GM18502 (cell line): ENCODE data around the gene S1PR2.
"Not testable (repeated sequence)": the region's sequence is repeated elsewhere in the genome, so short reads cannot be mapped to it uniquely, and the experiment has no call there.

Source experiments
- ATAC-seq: cut with Tn5 transposase; IDR thresholded peaks from one replicate; pipeline ENCODE4 v1.9.1; 2021; ENCODE audit warnings: mild to moderate bottlenecking; ENCODE audit not compliant: unreplicated experiment, poor library complexity

S1PR2 gene

DNA sequence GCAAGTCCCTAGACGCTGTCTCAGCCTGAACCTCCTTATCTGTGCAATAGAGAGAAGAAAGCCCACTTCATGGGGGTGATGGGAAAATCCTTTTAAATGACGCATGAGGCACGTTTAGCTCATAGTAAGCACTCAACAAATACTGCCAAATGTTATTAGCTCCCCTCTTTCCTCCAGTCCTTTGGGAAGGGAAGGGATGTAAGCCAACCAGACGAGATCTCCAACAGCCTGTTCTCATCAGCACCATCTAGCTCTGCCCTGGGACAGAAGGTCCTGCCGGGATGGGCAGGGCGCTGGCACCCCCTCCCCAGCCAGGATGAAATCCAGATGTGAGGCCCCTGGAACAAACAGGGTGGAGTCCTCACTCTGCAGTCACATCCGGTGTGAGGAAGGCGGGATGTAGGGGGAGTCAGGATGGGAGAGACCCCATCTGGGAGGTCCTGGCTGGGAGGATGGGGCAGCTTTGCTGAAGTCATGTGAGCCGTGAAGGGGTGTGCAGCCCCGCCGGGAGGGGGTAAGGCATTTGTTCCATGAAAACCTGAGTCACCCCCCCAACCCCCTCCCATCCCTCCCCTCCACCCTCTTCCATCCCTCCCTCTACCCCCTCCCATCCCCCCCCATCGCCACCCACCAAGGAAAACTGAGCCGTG, 4.6 kb downstream of the S1PR2 start:
- no peak for ATAC-seq

DNA sequence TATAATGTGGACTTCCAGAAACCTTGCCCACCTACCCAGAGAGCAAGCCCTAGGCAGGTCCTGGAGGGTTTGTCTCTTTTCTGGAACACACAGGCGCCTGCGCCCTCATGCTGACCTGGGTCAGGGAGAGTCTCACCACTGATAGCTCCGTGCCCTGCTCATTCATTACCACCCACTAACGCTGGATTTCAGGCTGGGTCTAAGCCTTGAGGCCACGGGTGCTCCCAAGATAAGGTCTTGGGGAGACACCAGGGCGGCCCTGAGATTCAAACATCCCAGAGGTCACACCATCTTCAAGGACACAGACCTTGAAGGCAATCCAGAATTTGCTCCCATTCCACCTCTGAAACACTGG, 5.1 kb downstream of the S1PR2 start:
- no peak for ATAC-seq

DNA sequence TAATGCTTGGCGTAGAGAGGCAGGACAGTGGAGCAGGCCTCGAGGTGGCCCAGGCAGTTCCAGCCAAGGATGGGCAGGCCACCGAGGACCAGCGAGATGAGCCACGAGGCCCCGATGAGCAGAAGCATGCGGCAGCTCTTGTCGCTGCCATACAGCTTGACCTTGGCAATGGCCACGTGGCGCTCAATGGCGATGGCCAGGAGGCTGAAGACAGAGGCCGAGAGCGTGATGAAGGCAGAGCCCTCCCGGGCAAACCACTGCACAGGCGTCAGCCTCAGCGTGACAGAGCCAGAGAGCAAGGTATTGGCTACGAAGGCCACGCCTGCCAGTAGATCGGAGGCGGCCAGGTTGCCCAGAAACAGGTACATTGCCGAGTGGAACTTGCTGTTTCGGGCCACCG, 6.8 kb downstream of the S1PR2 start:
- no peak for ATAC-seq

DNA sequence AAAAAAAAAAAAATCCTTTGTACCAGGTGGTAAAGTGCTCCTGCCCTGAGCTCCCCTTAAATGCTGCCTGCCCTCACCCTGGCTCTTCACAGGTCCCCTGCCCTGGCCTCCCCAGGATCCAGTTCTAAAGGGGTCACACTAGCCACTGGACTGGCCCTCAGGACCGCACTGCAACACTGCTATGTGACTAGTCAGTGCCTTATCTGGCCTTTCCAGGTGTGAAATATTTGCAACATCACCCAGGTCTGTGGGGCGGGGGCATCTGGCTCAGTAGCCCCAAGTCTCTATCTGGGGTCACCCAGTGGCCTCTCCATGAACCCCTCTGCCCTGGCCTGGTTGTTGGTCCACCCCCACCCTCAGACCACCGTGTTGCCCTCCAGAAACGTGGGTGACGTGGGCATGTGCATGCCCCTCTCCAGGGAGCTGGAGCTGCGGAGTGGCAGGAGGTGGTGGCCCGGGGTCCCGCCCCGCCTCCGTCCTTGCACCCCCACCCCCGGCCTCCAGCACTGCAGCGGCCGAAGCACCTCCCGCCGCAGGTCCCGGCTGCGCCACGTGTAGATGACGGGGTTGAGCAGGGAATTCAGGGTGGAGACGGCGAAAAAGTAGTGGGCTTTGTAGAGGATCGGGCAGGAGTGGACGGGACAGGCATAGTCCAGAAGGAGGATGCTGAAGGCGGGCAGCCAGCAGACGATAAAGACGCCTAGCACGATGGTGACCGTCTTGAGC, 7.5 kb downstream of the S1PR2 start:
- ATAC-seq, result no peak

DNA sequence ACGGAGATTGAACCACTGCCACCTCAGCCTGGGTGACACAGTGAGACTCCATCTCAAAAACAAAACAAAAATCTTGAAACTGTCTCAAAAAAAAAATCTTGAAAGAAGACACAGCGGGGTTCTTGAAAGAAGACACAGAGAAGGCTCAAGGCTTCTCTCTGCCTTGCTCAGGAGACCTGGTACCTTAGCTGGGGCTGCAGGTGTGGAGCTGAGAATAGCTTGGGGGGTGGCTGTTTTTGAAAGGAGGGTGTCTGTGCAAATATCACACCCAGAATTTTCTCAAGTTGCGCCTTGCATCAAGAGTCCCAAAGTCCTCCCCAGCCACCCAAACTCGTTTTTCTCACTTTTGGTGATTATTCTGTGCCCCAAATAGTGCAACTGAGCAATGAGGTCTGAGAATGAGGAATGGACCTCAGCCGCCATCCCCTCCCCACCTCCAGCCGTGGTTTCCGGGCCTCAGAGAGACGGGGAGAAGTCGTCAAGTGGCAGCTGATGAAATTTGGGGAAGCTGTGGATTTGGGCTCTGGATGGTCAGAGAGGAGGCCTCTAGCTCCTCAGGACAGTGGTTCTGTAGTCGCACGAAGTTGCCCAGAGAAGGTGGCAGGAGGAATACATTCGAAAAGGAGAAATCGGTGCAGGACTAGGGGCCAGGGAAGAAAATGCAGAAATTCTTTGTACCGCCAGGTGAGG, 8.8 kb downstream of the S1PR2 start:
- ATAC-seq, result no peak

DNA sequence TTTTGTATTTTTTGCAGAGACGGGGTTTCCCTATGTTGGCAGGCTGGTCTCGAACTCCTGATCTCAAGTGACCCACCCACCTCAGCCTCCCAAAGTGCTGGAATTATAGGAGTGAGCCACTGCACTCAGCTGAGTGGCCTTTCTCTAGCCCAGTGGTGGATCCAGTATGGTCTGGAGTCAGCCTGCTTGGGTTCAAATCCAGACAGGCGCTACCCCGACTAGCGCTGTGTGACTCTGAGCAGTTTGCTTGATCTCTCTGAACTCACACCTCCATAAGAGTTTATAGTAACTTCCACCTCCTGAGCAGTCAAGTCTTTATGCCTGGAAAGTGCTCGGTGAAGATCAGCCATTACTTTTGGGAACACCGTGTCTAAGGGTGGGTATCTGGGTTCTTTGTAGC, 10.4 kb downstream of the S1PR2 start:
- no peak for ATAC-seq

DNA sequence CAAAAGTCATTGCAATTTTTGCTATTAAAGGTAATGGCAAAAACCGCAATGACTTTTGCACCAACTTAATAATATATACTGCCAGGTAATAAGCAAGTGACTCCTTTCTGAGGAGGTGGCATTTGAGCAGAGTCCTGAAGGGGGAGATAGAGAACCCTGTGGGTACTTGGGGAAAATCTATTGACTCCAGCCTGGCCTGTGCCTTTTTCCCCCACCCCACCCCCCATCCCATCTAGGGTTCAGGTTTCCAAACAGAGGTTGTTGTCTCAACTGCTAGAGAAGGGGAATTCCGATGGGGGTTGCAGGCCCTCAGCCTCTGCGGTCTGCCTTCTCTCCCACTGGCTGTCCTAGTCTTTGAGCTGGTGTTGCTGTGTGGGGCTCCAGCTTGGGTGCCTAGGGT, 11.5 kb downstream of the S1PR2 start:
- peak; percentile 71 for ATAC-seq

DNA sequence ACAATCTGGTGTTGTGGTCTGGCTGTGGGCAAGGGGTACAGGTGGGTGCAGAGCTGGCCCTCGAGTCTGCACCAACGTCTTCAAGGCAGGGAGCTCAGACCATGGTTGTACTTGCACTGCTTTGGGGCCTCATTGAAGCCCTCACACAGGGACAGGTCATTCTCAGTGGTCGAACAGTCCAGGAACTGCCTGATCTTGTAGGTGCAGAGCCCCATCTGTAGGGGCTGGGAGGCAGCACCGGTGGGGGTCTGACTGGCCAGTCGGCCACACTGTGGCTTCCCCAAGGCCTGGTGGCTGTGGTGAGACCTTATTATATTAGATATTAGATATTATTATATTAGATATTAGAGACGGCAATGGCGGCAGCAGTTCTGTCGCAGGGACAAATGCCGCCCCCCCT, 14.0 kb downstream of the S1PR2 start:
- no peak for ATAC-seq

DNA sequence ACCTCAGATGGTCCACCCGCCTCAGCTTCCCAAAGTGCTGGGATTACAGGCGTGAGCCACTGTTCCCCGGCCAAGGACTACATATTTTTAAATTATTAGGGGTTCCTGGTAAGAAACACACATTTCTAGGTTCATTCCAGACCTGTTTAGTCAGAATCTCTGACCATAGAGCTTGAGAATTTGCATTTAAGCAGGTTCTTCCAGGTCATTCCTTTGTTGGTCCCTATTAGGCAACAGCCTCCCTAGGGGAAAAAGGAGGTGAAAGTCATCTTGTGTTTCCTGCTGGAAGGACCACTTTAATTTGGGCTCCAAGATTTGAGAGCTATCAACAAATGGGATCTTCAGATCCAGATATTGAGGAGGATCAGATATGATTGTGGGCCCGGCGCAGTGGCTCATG, 16.3 kb downstream of the S1PR2 start:
- no peak for ATAC-seq

DNA sequence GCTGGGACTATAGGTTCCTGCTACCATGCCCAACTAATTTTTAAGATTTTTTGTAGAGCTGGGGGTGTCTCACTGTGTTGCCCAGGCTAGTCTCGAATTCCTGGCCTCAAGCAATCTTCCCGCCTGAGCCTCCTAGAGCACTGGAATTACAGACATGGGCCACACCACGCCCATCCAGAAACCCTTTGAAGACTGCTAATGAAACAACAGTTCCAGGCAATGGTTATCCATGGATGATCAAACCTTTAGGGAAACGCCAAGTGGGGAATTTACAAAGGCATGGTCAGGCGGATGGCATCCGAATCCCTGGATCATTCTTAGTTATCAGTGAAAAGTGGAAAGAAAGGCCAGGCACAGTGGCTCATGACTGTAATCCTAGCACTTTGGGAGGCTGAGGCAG, 19.4 kb downstream of the S1PR2 start:
- ATAC-seq, result no peak

DNA sequence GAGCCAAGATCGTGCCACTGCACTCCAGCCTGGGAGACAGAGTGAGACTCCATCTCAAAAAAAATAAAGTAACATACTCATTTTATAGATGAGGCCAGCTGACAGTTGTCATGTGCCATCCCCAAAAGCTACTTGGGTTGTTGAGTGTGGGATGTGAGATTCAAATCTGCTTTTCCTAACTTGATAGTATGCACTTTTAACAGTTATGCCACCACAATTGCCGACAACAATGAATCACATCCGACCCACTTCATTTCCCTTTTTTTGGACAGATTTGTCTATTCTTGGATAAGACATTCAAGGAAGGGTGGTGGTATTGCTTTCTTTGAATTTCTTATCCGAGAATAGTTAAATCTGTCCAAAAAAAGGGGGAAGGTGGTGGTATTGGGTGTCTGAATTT, 20.1 kb downstream of the S1PR2 start:
- ATAC-seq, result no peak

DNA sequence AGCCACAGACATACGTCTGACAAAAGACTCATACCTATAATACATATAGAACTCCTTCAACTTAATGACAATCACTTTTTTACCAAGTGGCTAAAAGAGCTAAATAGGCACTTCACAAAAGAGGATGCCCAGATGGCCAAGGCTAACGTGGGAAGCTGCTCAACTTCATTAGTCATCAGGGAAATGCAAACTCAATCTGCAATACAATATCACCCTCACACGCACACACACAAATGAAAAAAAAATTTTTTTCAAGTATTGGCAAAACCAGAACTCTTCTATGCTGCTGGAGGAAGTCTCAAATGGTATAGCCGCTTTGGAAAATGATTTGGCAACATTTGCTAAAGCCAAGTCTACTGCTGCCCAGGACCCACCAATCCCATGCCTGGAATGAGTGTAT, 21.8 kb downstream of the S1PR2 start:
- ATAC-seq, result no peak

DNA sequence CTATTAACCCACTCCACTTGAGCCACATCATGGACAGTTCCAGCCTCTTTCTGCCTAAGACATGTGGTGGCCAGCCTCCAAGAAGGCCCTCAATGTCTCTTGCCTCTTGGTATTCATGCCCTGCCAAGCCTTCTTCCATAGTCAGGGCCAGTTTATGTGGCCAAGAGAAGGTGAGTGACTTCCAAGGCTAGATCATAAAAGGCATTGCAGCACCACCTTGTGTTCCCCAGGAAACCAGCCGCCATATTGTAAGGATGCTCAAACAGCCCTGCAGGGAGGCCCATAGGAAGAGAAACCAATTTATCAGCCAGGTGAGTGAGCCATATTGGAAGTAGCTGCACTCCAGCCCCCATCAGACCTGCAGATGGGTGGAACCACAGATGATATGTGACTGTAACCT, 24.1 kb downstream of the S1PR2 start:
- no peak for ATAC-seq

DNA sequence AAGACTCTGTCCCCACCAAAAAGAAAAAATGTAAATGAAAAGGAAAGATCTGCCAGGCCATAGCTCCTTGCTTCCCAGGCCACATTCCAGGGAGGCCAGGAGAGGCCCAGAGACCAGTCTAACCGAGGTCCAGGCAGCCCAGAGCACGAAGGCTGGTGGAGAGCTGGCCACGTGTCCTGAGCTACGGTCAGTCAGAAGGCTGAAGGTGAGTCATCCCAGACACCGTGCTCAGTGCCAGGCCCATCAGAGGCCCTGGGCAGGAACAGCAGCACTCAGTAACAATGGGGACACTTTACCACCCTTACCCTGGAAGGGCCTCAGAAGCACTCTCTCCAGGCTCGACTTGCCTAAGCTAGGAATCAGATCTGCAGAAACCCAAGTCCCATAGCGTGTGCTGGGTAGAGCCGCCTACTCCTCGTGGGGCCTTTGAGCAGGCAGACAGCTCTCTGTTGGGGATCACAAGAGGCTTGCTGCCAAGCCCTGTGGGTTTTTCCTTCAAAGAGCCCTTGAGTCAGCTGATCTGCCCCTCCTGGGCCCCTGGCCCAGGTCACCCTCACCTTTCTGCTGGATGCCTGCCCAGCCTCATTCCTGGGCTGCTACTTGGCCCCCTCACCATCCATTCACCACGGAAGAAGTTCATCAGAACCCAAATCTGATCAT, 24.8 kb downstream of the S1PR2 start:
- ATAC-seq, result no peak

DNA sequence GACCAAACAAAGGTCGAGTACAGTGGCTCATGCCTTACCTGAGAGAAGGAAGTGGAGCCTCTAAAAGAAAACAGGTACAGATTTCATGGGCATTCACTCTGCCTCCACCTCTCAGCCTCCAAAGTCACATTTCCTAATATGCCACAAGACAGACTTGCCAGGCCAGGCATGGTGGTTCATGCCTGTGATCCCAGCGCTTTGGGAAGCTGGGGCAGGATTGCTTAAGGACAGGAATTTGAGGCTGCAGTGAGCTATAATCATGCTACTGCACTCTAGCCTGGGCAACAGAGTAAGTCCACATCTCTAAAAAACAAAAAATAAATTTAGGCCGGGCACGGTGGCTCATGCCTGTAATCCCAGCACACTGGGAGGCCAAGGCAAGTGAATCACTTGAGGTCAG, 25.5 kb downstream of the S1PR2 start:
- ATAC-seq, result no peak

DNA sequence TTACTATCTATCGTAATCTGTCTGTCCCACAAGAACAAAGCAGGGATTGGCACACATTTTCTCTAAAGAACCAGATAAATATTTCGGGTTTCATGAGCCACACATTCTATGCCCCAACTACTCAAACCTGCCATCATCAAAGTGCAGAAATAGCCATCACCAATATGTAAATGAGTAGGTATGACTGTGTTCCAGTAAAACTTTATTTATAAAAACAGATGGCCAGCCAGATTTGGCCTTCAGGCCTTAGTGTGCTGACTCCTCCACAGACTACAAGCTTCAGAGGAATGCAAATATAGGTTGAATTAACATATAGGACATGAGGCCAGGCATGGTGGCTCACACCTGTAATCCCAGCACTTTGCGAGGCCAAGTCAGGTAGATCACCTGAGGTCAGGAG, 27.4 kb downstream of the S1PR2 start:
- ATAC-seq, result no peak

DNA sequence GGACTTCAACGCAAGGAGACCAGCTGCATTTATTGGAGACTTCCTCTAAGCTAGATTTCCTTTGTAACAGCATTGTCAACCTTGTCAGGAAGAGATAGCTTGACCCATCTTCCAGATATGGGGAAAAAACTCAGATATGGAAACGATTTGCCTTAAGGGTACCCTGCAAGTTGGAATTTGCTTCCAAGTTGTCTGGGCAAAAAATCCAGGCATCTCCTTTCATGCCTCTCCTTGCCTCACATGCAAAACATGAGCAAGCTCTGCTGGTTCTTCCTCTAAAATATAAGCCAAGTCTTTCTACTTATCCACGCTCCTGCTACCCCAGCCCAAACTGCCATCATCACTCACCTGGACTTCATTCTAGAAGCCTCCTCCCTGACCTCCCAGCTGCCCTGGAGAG, 30.0 kb downstream of the S1PR2 start:
- no peak for ATAC-seq

DNA sequence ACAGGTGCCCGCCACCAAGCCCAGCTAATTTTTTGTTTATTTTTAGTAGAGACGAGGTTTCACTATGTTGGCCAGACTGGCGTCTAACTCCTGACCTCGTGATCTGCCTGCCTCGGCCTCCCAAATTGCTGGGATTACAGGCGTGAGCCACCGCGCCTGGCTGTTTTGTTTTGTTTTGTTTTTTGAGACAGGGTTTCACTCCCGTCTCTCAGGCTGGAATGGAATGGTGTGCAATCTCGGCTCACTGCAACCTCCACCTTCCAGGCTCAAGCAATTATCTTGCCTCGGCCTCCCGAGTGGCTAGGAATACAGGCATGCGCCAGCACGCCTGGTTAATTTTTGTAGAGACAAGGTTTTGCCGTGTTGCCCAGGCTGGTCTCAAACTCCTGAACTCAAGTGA, 31.0 kb downstream of the S1PR2 start:
- not testable (repeated sequence) for ATAC-seq

DNA sequence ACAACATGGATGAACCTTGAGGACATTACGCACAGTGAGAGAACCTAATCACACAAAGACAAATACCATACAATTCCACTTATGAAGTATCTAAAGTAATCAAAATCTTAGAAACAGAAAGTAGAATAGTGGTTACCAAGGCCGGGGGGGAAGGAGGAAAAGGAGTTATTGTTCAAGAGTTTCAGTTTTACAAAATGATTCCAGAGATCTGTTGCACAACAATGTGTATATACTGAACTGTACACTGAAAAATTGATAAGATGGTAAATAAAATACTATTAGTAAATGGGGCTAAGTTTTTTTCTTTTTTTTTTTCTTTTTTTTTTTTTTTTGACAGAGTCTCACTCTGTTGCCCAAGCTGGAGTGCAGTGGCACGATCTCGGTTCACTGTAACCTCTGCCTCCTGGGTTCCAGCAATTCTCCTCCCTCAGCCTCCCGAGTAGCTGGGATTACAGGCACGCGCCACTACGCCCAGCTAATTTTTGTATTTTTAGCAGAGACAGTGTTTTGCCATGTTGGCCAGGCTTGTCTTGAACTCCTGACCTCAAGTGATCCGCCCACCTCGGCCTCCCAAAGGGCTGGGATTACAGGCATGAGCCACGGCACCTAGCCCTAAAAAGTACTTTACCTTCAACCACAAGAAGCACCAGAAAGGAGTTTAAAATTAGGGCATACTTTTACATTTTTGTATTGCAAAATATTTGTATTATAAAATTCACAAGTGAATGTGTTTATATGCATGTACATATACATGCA, 32.1 kb downstream of the S1PR2 start:
- ATAC-seq, result not testable (repeated sequence)

DNA sequence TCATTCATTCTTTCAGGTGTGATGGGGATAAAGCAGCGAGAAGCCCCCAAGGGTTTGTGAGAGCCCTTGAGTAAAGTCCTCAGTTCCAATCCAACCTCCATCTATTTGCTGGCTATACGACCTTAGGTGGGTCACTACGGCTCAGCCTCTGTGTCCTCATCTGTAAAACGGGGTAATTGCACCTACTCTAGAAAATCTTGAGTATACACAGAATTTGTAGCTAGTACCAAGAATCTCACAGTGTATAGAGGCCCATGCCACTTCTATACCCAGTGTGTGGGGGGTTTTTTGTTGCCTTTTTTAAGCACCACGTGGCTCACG, 36.0 kb downstream of the S1PR2 start:
- ATAC-seq, result peak; percentile 8
